WTC11 (cell line): ENCODE results near the gene DIDO1. TPM values are rescaled to one million over a fixed set of nuclear protein-coding genes. Genes with fewer than 3 reads are reported as not detected.
"Not testable (repeated sequence)": the region's sequence is repeated elsewhere in the genome, so short reads cannot be mapped to it uniquely, and the experiment has no call there.

ENCODE experiments used
- ATAC-seq: fragments of 200-7000 bp; cut with Tn5 transposase; 2 replicates; pipeline ENCODE4 v1.10.0; 2021; ENCODE audit warnings: mild to moderate bottlenecking, moderate library complexity
- CTCF ChIA-PET: fragments of 300-600 bp; sonication (Branson Sonifier 250); formaldehyde crosslinking; loops from one replicate; lab custom pipeline; 2021; ENCODE audit warnings: antibody characterized with exemption; lab: Charles Lee
- POLR2A ChIA-PET: fragments of 350-600 bp; sonication (Branson Sonifier 250); formaldehyde crosslinking; loops from one replicate; lab custom pipeline; 2021; ENCODE audit warnings: antibody characterized with exemption; lab: Charles Lee
- DNase-seq: peaks from one replicate; pipeline ENCODE4 v3.0.0; 2021; ENCODE audit warnings: low spot score
- H3K27ac Mint-ChIP-seq: 2 replicates; pipeline ENCODE4 v1.8.0; 2021; ENCODE audit warnings: mixed read lengths
- H3K27me3 Mint-ChIP-seq: 2 replicates; pipeline ENCODE4 v1.8.0; 2021; ENCODE audit warnings: low read depth, mild to moderate bottlenecking, moderate library complexity, mixed read lengths
- H3K36me3 Mint-ChIP-seq: 2 replicates; pipeline ENCODE4 v1.8.0; 2021; ENCODE audit warnings: mixed read lengths
- H3K4me1 Mint-ChIP-seq: 2 replicates; pipeline ENCODE4 v1.8.0; 2022; ENCODE audit warnings: mixed read lengths
- H3K4me3 Mint-ChIP-seq: 2 replicates; pipeline ENCODE4 v1.8.0; 2021; ENCODE audit warnings: mild to moderate bottlenecking, moderate library complexity, mixed read lengths
- H3K9me3 Mint-ChIP-seq: 2 replicates; pipeline ENCODE4 v1.8.0; 2021; ENCODE audit warnings: mixed read lengths
- GABPB1 ChIP-seq: sonication (generic); formaldehyde crosslinking; IDR thresholded peaks from 2 replicates; pipeline ENCODE4 v1.8.1; 2023; ENCODE audit warnings: mild to moderate bottlenecking, missing genetic modification reagents
- NR2C2 ChIP-seq: sonication (generic); formaldehyde crosslinking; IDR thresholded peaks from 2 replicates; pipeline ENCODE4 v1.8.0; 2022; ENCODE audit warnings: mild to moderate bottlenecking, missing genetic modification reagents
- SMAD4 ChIP-seq: sonication (generic); formaldehyde crosslinking; IDR thresholded peaks from 2 replicates; pipeline ENCODE4 v1.8.0; 2022; ENCODE audit warnings: mild to moderate bottlenecking, missing genetic modification reagents
- ZNF423 ChIP-seq: fragments of 250-450 bp; sonication (Bioruptor Pico); IDR thresholded peaks from 2 replicates; pipeline ENCODE4 v2.1.2; 2022; ENCODE audit warnings: mild to moderate bottlenecking, moderate library complexity
- total RNA-seq: library from RNA; stranded (reverse); gene quantifications from 3 replicates; pipeline ENCODE4 v1.2.3, GENCODE V29; 2021
- TF ChIP-seq, protein P1 (sequence below): sonication (generic); formaldehyde crosslinking; IDR thresholded peaks from 2 replicates; pipeline ENCODE4 v1.8.0; 2022; ENCODE audit warnings: mild to moderate bottlenecking, missing genetic modification reagents
- TF ChIP-seq, protein P2 (sequence below): fragments of 250-450 bp; sonication (Bioruptor Pico); IDR thresholded peaks from 2 replicates; pipeline ENCODE4 v1.9.0; 2021; ENCODE audit warnings: moderate library complexity, mild to moderate bottlenecking, inconsistent platforms, borderline replicate concordance
- TF ChIP-seq, protein P3 (sequence below): sonication (generic); formaldehyde crosslinking; IDR thresholded peaks from 2 replicates; pipeline ENCODE4 v1.8.1; 2023; ENCODE audit warnings: mild to moderate bottlenecking, missing genetic modification reagents
- TF ChIP-seq, protein P4 (sequence below): sonication (generic); formaldehyde crosslinking; IDR thresholded peaks from 2 replicates; pipeline ENCODE4 v1.8.1; 2022; ENCODE audit warnings: missing genetic modification reagents, borderline replicate concordance
- TF ChIP-seq, protein P5 (sequence below): sonication (generic); formaldehyde crosslinking; conservative IDR thresholded peaks from 2 replicates; pipeline ENCODE4 v1.8.1; 2023; ENCODE audit warnings: mild to moderate bottlenecking, low read depth, missing genetic modification reagents, moderate library complexity
- TF ChIP-seq, protein P6 (sequence below): sonication (generic); formaldehyde crosslinking; IDR thresholded peaks from 2 replicates; pipeline ENCODE4 v1.8.1; 2023; ENCODE audit warnings: mild to moderate bottlenecking, missing genetic modification reagents
- TF ChIP-seq, protein P7 (sequence below): sonication (generic); formaldehyde crosslinking; IDR thresholded peaks from 2 replicates; pipeline ENCODE4 v1.8.1; 2023; ENCODE audit warnings: mild to moderate bottlenecking, missing genetic modification reagents, borderline replicate concordance
- TF ChIP-seq, protein P8 (sequence below): sonication (generic); formaldehyde crosslinking; IDR thresholded peaks from 2 replicates; pipeline ENCODE4 v1.8.1; 2023; ENCODE audit warnings: mild to moderate bottlenecking, moderate library complexity, missing genetic modification reagents

DIDO1 gene
- total RNA-seq, 1 experiment from 2014 or later = 87.3 TPM

DNA sequence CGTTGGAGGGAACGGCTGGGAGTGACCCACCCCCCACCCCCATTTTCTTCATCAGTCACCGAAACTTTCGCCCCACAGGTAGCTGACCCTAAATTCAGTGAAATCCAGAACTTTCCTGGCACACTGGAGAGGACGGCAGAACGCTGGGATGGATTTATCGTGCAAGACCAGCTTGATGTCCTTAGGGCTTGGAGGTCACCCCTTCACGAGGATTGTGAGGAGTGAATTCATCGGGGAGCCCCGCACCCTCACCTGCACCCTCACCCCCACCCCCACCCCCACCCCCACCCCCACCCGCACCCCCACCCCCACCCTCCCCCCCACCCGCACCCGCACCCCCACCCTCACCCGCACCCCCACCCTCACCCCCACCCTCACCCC is 51.4 kb downstream of the DIDO1 start:
- POLR2A ChIA-PET = interaction anchor here (0.9 to 1.0 kb wide), 2 partner anchors 13 to 52 kb away, joined by 3 read pairs; partner anchors contain the start of gene TCFL5
- Mint-ChIP-seq H3K4me3 (no peak overlapping the region), H3K4me1 (peaks cover 32% of the 10 kb centered on the region), H3K36me3 (no peaks in the 10 kb centered on the region), H3K27ac (peak overlapping the region; percentile 94), H3K9me3 (no peaks in the 10 kb centered on the region), H3K27me3 (no peaks in the 10 kb centered on the region; the same call in 1 of the 2 replicates)
- CTCF ChIA-PET = interaction anchor here (0.6 to 2.5 kb wide), 28 partner anchors 9 to 348 kb away, joined by 3 to 9 read pairs (median 4); partner anchors contain the start of genes BHLHE23, DIDO1, MRGBP and TCFL5
- ATAC-seq (no peak), DNase-seq (no peak)
- TF ChIP-seq, protein P1, sequence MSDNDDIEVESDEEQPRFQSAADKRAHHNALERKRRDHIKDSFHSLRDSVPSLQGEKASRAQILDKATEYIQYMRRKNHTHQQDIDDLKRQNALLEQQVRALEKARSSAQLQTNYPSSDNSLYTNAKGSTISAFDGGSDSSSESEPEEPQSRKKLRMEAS = no peak
- TF ChIP-seq, protein P2, sequence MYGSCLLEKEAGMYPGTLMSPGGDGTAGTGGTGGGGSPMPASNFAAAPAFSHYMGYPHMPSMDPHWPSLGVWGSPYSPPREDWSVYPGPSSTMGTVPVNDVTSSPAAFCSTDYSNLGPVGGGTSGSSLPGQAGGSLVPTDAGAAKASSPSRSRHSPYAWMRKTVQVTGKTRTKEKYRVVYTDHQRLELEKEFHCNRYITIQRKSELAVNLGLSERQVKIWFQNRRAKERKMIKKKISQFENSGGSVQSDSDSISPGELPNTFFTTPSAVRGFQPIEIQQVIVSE (CRISPR knock-in tag) = no peak
- TF ChIP-seq, protein P3, sequence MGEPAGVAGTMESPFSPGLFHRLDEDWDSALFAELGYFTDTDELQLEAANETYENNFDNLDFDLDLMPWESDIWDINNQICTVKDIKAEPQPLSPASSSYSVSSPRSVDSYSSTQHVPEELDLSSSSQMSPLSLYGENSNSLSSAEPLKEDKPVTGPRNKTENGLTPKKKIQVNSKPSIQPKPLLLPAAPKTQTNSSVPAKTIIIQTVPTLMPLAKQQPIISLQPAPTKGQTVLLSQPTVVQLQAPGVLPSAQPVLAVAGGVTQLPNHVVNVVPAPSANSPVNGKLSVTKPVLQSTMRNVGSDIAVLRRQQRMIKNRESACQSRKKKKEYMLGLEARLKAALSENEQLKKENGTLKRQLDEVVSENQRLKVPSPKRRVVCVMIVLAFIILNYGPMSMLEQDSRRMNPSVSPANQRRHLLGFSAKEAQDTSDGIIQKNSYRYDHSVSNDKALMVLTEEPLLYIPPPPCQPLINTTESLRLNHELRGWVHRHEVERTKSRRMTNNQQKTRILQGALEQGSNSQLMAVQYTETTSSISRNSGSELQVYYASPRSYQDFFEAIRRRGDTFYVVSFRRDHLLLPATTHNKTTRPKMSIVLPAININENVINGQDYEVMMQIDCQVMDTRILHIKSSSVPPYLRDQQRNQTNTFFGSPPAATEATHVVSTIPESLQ (CRISPR knock-in tag) = no peak
- TF ChIP-seq, protein P4, sequence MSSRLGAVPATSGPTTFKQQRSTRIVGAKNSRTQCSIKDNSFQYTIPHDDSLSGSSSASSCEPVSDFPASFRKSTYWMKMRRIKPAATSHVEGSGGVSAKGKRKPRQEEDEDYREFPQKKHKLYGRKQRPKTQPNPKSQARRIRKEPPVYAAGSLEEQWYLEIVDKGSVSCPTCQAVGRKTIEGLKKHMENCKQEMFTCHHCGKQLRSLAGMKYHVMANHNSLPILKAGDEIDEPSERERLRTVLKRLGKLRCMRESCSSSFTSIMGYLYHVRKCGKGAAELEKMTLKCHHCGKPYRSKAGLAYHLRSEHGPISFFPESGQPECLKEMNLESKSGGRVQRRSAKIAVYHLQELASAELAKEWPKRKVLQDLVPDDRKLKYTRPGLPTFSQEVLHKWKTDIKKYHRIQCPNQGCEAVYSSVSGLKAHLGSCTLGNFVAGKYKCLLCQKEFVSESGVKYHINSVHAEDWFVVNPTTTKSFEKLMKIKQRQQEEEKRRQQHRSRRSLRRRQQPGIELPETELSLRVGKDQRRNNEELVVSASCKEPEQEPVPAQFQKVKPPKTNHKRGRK (CRISPR knock-in tag) = no peak
- TF ChIP-seq, protein P5, sequence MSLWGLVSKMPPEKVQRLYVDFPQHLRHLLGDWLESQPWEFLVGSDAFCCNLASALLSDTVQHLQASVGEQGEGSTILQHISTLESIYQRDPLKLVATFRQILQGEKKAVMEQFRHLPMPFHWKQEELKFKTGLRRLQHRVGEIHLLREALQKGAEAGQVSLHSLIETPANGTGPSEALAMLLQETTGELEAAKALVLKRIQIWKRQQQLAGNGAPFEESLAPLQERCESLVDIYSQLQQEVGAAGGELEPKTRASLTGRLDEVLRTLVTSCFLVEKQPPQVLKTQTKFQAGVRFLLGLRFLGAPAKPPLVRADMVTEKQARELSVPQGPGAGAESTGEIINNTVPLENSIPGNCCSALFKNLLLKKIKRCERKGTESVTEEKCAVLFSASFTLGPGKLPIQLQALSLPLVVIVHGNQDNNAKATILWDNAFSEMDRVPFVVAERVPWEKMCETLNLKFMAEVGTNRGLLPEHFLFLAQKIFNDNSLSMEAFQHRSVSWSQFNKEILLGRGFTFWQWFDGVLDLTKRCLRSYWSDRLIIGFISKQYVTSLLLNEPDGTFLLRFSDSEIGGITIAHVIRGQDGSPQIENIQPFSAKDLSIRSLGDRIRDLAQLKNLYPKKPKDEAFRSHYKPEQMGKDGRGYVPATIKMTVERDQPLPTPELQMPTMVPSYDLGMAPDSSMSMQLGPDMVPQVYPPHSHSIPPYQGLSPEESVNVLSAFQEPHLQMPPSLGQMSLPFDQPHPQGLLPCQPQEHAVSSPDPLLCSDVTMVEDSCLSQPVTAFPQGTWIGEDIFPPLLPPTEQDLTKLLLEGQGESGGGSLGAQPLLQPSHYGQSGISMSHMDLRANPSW (CRISPR knock-in tag) = no peak
- TF ChIP-seq NR2C2 (CRISPR knock-in tag) = no peak
- TF ChIP-seq, protein P6, sequence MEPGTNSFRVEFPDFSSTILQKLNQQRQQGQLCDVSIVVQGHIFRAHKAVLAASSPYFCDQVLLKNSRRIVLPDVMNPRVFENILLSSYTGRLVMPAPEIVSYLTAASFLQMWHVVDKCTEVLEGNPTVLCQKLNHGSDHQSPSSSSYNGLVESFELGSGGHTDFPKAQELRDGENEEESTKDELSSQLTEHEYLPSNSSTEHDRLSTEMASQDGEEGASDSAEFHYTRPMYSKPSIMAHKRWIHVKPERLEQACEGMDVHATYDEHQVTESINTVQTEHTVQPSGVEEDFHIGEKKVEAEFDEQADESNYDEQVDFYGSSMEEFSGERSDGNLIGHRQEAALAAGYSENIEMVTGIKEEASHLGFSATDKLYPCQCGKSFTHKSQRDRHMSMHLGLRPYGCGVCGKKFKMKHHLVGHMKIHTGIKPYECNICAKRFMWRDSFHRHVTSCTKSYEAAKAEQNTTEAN = no peak

DNA sequence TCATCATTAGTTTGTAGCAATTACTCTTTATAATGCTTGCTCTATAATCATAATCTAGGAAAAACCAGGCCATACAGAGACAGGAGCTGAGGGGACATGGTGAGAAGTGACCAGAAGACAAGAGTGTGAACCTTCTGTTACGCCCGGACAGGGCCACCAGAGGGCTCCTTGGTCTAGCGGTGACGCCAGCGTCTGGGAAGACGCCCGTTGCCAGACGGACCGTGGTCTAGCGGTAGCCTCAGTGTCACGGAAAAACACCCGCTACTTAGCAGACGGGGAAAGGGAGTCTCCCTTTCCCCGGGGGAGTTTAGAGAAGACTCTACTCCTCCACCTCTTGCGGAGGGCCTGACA is 52.6 kb downstream of the DIDO1 start:
- H3K4me1 Mint-ChIP-seq = peaks cover 30% of the 10 kb centered on the region
- 0 out of 2 replicates have a peak, but pooled peaks have one; percentile 10 for TF ChIP-seq SMAD4 (CRISPR knock-in tag)
- TF ChIP-seq GABPB1 (CRISPR knock-in tag) = 0 out of 2 replicates have a peak, but pooled peaks have one; percentile 15
- H3K4me3 Mint-ChIP-seq = 0 out of 2 replicates have a peak overlapping the region, but pooled peaks have one; percentile 50
- CTCF ChIA-PET = interaction anchor here (0.8 to 2.3 kb wide), 9 partner anchors 21 to 299 kb away, joined by 3 to 8 read pairs (median 4); partner anchors contain the start of gene BHLHE23
- H3K27me3 Mint-ChIP-seq, H3K27ac Mint-ChIP-seq, POLR2A ChIA-PET, H3K36me3 Mint-ChIP-seq, ATAC-seq, H3K9me3 Mint-ChIP-seq: not testable (repeated sequence)
- DNase-seq = peak; percentile 79

DNA sequence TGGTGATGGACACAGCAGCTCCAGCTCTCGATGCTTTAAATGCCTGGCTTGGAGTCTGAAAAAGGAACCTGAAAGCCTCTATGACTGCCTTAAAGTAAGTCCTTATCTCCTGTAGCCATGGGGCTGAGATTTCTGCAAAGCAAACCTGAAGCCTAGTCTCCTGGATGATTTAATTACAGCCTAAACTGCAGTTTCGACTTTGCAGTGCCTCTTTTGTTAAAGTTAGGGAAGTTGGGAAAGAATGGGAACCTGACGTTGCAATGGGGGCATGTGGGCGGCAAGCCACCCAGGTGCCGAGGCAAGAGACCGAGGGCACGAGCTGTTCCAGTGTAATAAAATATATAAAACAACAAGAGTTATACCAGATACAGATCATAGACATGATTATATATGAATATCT is 53.0 kb downstream of the DIDO1 start:
- POLR2A ChIA-PET = no interaction called here
- Mint-ChIP-seq H3K27me3 (no peaks in the 10 kb centered on the region; the same call in 1 of the 2 replicates), H3K4me1 (peaks cover 27% of the 10 kb centered on the region), H3K9me3 (no peaks in the 10 kb centered on the region), H3K4me3 (no peak overlapping the region), H3K36me3 (no peaks in the 10 kb centered on the region), H3K27ac (0 out of 2 replicates have a peak overlapping the region, but pooled peaks have one; percentile 36)
- CTCF ChIA-PET = interaction anchor here (0.8 to 2.3 kb wide), 9 partner anchors 21 to 300 kb away, joined by 3 to 8 read pairs (median 4); partner anchors contain the start of gene BHLHE23
- DNase-seq = no peak
- no peak for ATAC-seq
- TF ChIP-seq, protein P7, sequence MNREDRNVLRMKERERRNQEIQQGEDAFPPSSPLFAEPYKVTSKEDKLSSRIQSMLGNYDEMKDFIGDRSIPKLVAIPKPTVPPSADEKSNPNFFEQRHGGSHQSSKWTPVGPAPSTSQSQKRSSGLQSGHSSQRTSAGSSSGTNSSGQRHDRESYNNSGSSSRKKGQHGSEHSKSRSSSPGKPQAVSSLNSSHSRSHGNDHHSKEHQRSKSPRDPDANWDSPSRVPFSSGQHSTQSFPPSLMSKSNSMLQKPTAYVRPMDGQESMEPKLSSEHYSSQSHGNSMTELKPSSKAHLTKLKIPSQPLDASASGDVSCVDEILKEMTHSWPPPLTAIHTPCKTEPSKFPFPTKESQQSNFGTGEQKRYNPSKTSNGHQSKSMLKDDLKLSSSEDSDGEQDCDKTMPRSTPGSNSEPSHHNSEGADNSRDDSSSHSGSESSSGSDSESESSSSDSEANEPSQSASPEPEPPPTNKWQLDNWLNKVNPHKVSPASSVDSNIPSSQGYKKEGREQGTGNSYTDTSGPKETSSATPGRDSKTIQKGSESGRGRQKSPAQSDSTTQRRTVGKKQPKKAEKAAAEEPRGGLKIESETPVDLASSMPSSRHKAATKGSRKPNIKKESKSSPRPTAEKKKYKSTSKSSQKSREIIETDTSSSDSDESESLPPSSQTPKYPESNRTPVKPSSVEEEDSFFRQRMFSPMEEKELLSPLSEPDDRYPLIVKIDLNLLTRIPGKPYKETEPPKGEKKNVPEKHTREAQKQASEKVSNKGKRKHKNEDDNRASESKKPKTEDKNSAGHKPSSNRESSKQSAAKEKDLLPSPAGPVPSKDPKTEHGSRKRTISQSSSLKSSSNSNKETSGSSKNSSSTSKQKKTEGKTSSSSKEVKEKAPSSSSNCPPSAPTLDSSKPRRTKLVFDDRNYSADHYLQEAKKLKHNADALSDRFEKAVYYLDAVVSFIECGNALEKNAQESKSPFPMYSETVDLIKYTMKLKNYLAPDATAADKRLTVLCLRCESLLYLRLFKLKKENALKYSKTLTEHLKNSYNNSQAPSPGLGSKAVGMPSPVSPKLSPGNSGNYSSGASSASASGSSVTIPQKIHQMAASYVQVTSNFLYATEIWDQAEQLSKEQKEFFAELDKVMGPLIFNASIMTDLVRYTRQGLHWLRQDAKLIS = no peak
- TF ChIP-seq, protein P5 (CRISPR knock-in tag) = no peak
- no peak for TF ChIP-seq ZNF423 (CRISPR knock-in tag)
- TF ChIP-seq, protein P8, sequence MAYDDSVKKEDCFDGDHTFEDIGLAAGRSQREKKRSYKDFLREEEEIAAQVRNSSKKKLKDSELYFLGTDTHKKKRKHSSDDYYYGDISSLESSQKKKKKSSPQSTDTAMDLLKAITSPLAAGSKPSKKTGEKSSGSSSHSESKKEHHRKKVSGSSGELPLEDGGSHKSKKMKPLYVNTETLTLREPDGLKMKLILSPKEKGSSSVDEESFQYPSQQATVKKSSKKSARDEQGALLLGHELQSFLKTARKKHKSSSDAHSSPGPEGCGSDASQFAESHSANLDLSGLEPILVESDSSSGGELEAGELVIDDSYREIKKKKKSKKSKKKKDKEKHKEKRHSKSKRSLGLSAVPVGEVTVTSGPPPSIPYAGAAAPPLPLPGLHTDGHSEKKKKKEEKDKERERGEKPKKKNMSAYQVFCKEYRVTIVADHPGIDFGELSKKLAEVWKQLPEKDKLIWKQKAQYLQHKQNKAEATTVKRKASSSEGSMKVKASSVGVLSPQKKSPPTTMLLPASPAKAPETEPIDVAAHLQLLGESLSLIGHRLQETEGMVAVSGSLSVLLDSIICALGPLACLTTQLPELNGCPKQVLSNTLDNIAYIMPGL (CRISPR knock-in tag) = no peak
